ENCODE results near the gene DRC1. TPM values are rescaled to one million over a fixed set of nuclear protein-coding genes. Genes with fewer than 3 reads are reported as not detected.

Gene DRC1
- total RNA-seq, 1 donor, result 0.36 TPM

GRCh38 chr2:26481706-26482105, 80.0 kb downstream of the DRC1 start:
- H3K4me1 ChIP-seq (ENCODE audit: insufficient read depth, low read length), result no peaks in the 10 kb centered on the region
- no peak for DNase-seq (ENCODE audit: insufficient read length, low spot score, missing footprints)
- no peak for TF ChIP-seq CTCF (IDR thresholded peaks at IDR 0.05; ENCODE audit: extremely low read depth, low read depth, low read length)
- no peaks in the 10 kb centered on the region for H4K20me1 ChIP-seq (ENCODE audit: insufficient read depth, low read length)
- H3K9me3 ChIP-seq (ENCODE audit: low read depth, low read length), result no peaks in the 10 kb centered on the region
- H3K4me2 ChIP-seq (ENCODE audit: insufficient read depth, low read length), result no peak overlapping the region
- H3K27me3 ChIP-seq (ENCODE audit: insufficient read depth, low read length), result peaks cover 8% of the 10 kb centered on the region
- H3K27ac ChIP-seq (ENCODE audit: low read depth, low read length), result no peak overlapping the region
- no peaks in the 10 kb centered on the region for H3K79me2 ChIP-seq (ENCODE audit: insufficient read depth, low read length)
- H3K4me3 ChIP-seq (ENCODE audit: insufficient read depth, low read length), result no peak overlapping the region
- no peaks in the 10 kb centered on the region for H3K36me3 ChIP-seq (ENCODE audit: insufficient read depth, low read length)
- no peak overlapping the region for H2AFZ ChIP-seq (ENCODE audit: low read length)

GRCh38 chr2:26482211-26483026, 80.7 kb downstream of the DRC1 start:
- no peaks in the 10 kb centered on the region for H3K9me3 ChIP-seq (ENCODE audit: low read depth, low read length)

GRCh38 chr2:26483027-26483326, 81.3 kb downstream of the DRC1 start:
- no peaks in the 10 kb centered on the region for H3K36me3 ChIP-seq (ENCODE audit: insufficient read depth, low read length)
- no peak overlapping the region for H3K4me2 ChIP-seq (ENCODE audit: insufficient read depth, low read length)
- no peaks in the 10 kb centered on the region for H4K20me1 ChIP-seq (ENCODE audit: insufficient read depth, low read length)
- H3K27ac ChIP-seq (ENCODE audit: low read depth, low read length), result no peak overlapping the region
- no peak for TF ChIP-seq CTCF (IDR thresholded peaks at IDR 0.05; ENCODE audit: extremely low read depth, low read depth, low read length)
- no peak overlapping the region for H3K4me3 ChIP-seq (ENCODE audit: insufficient read depth, low read length)
- no peaks in the 10 kb centered on the region for H3K9me3 ChIP-seq (ENCODE audit: low read depth, low read length)
- no peaks in the 10 kb centered on the region for H3K79me2 ChIP-seq (ENCODE audit: insufficient read depth, low read length)
- no peaks in the 10 kb centered on the region for H3K4me1 ChIP-seq (ENCODE audit: insufficient read depth, low read length)
- H3K27me3 ChIP-seq (ENCODE audit: insufficient read depth, low read length), result peaks cover 8% of the 10 kb centered on the region
- DNase-seq (ENCODE audit: insufficient read length, low spot score, missing footprints), result no peak
- no peak overlapping the region for H2AFZ ChIP-seq (ENCODE audit: low read length)

More at GRCh38 chr2:26482211-26483026, 80.7 kb downstream of the DRC1 start:
- H2AFZ ChIP-seq (ENCODE audit: low read length), result no peak overlapping the region
- H4K20me1 ChIP-seq (ENCODE audit: insufficient read depth, low read length), result no peaks in the 10 kb centered on the region
- H3K79me2 ChIP-seq (ENCODE audit: insufficient read depth, low read length), result no peaks in the 10 kb centered on the region
- no peak overlapping the region for H3K4me2 ChIP-seq (ENCODE audit: insufficient read depth, low read length)
- no peaks in the 10 kb centered on the region for H3K36me3 ChIP-seq (ENCODE audit: insufficient read depth, low read length)
- DNase-seq (ENCODE audit: insufficient read length, low spot score, missing footprints), result no peak
- no peak overlapping the region for H3K27ac ChIP-seq (ENCODE audit: low read depth, low read length)
- H3K4me3 ChIP-seq (ENCODE audit: insufficient read depth, low read length), result no peak overlapping the region
- H3K4me1 ChIP-seq (ENCODE audit: insufficient read depth, low read length), result no peaks in the 10 kb centered on the region
- peaks cover 8% of the 10 kb centered on the region for H3K27me3 ChIP-seq (ENCODE audit: insufficient read depth, low read length)
- TF ChIP-seq CTCF (IDR thresholded peaks at IDR 0.05; ENCODE audit: extremely low read depth, low read depth, low read length), result no peak

- Histone ChIP-seq H3K9me3 (ENCODE audit: low read depth, low read length) (no peaks in the 10 kb centered on the region), H3K4me1 (ENCODE audit: insufficient read depth, low read length) (no peaks in the 10 kb centered on the region), H2AFZ (ENCODE audit: low read length) (no peak overlapping the region), H3K27me3 (ENCODE audit: insufficient read depth, low read length) (peaks cover 8% of the 10 kb centered on the region), H3K36me3 (ENCODE audit: insufficient read depth, low read length) (no peaks in the 10 kb centered on the region), H3K4me2 (ENCODE audit: insufficient read depth, low read length) (no peak overlapping the region), H3K27ac (ENCODE audit: low read depth, low read length) (no peak overlapping the region), H3K79me2 (ENCODE audit: insufficient read depth, low read length) (no peaks in the 10 kb centered on the region), H4K20me1 (ENCODE audit: insufficient read depth, low read length) (no peaks in the 10 kb centered on the region), H3K4me3 (ENCODE audit: insufficient read depth, low read length) (no peak overlapping the region)
- no peak for DNase-seq (ENCODE audit: insufficient read length, low spot score, missing footprints)
- no peak for TF ChIP-seq CTCF (IDR thresholded peaks at IDR 0.05; ENCODE audit: extremely low read depth, low read depth, low read length)
These were observed 81.8 kb downstream of the DRC1 start for GRCh38 chr2:26483516-26483915.
